ENCODE data around the gene CIRBP. TPM values are rescaled to one million over a fixed set of nuclear protein-coding genes. Genes with fewer than 3 reads are reported as not detected.
"Not testable (repeated sequence)": the region's sequence is repeated elsewhere in the genome, so short reads cannot be mapped to it uniquely, and the experiment has no call there.

CIRBP gene
- total and polyA plus RNA-seq, 2 donors (not counting 1 experiment from before 2014, with no cell fraction given): 104 to 298 TPM

DNA sequence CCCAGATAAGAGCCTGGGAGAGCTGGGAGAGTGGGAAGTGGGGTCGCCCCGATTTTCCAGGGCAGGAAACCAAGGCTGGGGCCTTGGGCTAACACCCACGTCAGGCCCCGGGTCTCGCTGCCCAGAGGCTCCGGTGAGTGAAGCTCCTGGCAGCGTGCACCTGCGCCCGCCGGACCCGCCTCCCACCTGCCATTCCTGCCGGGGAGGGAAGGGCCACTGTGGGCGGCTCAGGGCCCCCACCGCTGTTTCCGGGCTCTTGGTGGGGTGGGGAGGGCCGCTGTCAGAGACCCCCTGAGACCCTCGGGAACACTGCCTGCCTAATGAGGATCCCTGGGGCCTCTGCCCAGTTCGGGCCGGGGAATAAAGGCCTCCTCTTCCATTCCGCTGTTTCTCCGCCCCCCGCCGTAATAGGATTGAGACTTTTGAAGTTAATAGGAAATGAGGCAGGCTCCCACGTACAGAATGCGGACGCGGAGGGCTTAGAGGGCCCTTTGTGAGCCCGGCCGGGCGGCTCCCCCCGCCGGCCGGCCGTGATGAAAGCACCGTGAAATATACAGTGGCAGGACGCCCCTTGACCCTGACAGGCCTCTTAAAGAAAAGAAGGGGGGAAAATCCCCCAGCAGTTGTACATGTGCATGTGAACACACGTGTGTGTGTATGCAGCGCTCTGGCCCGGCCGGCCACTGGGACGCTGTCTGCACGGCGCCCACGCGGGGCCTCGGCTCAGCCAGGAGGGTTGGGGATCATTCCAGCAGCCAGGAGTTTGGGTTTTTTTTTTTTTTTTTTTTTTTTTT, 49.7 kb downstream of the CIRBP start:
- TF ChIP-seq EZH2 (IDR thresholded peaks at IDR 0.05; ENCODE audit: low read length, missing control alignments): no peak
- no peak for TF ChIP-seq CTCF (conservative IDR thresholded peaks at IDR 0.05 in 1 of 2, IDR thresholded peaks at IDR 0.05 in 1 of 2; ENCODE audit: low read depth in 1 of 2, low read length in 2 of 2)
- H2AFZ ChIP-seq (ENCODE audit: low read length): no peak overlapping the region
- H3K27me3 ChIP-seq (ENCODE audit: control insufficient read depth, insufficient read depth, low read length): peaks cover 19% of the 10 kb centered on the region
- no peak overlapping the region for H3K9ac ChIP-seq (ENCODE audit: insufficient read depth, low read length)
- no peaks in the 10 kb centered on the region for H3K79me2 ChIP-seq (ENCODE audit: control insufficient read depth, insufficient read depth, low read length)
- no peaks in the 10 kb centered on the region for H3K4me1 ChIP-seq (ENCODE audit: control insufficient read depth, extremely low read depth, insufficient read depth, low read length)
- DNase-seq (ENCODE audit: low read depth in 2 of 2): peak in 1 of 2 donors; percentile 7
- no peak overlapping the region for H3K4me3 ChIP-seq (replicated peaks in 1 of 4; ENCODE audit: control extremely low read depth in 1 of 4, insufficient read depth in 1 of 4, low read depth in 3 of 4, low read length in 4 of 4)
- no peaks in the 10 kb centered on the region for H3K36me3 ChIP-seq (ENCODE audit: control insufficient read depth, insufficient read depth, low read length)
- no peak overlapping the region for H3K4me2 ChIP-seq (ENCODE audit: extremely low read depth, insufficient read depth, low read length)
- no peak overlapping the region for H3K27ac ChIP-seq (ENCODE audit: insufficient read depth, low read length)
- H4K20me1 ChIP-seq (ENCODE audit: control insufficient read depth, extremely low read depth, insufficient read depth, low read length): no peaks in the 10 kb centered on the region
- no peaks in the 10 kb centered on the region for H3K9me3 ChIP-seq (ENCODE audit: control insufficient read depth, insufficient read depth, low read depth, low read length)

GRCh38 chr19:1320282-1320650, 51.1 kb downstream of the CIRBP start:
- H3K4me2 ChIP-seq (ENCODE audit: extremely low read depth, insufficient read depth, low read length); H3K4me1 ChIP-seq (ENCODE audit: control insufficient read depth, extremely low read depth, insufficient read depth, low read length); H2AFZ ChIP-seq (ENCODE audit: low read length); H3K36me3 ChIP-seq (ENCODE audit: control insufficient read depth, insufficient read depth, low read length); H3K79me2 ChIP-seq (ENCODE audit: control insufficient read depth, insufficient read depth, low read length); DNase-seq (ENCODE audit: low read depth in 2 of 2); H3K27ac ChIP-seq (ENCODE audit: insufficient read depth, low read length); H3K4me3 ChIP-seq (replicated peaks in 1 of 4; ENCODE audit: control extremely low read depth in 1 of 4, insufficient read depth in 1 of 4, low read depth in 3 of 4, low read length in 4 of 4); H3K9me3 ChIP-seq (ENCODE audit: control insufficient read depth, insufficient read depth, low read depth, low read length); H3K9ac ChIP-seq (ENCODE audit: insufficient read depth, low read length); H4K20me1 ChIP-seq (ENCODE audit: control insufficient read depth, extremely low read depth, insufficient read depth, low read length): not testable (repeated sequence)
- H3K27me3 ChIP-seq (ENCODE audit: control insufficient read depth, insufficient read depth, low read length): peaks cover 18% of the 10 kb centered on the region

DNA sequence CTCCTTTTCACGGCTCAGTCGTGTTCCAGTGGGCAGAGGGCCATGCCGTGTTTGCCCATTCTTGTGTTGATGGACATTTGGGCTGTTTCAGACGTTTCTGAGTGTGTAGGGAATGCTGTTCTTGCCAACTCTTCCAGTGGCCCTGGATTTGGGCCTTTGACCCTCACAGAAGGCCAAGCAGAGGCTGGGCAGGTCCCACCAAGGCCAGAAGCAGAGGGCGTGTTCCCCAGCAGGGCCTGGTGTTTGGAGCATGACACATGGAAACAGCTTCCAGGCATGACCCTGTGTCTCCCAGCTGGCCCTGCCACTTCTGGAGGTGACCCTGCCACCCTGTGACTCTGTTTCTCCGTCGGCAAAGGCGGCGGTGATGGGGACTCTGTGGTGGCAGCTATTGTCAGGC, 52.4 kb downstream of the CIRBP start:
- Histone ChIP-seq H3K4me3 (replicated peaks in 1 of 4; ENCODE audit: control extremely low read depth in 1 of 4, insufficient read depth in 1 of 4, low read depth in 3 of 4, low read length in 4 of 4) (no peak overlapping the region), H3K9ac (ENCODE audit: insufficient read depth, low read length) (no peak overlapping the region), H3K9me3 (ENCODE audit: control insufficient read depth, insufficient read depth, low read depth, low read length) (no peaks in the 10 kb centered on the region), H3K79me2 (ENCODE audit: control insufficient read depth, insufficient read depth, low read length) (no peaks in the 10 kb centered on the region), H3K36me3 (ENCODE audit: control insufficient read depth, insufficient read depth, low read length) (no peaks in the 10 kb centered on the region), H3K27ac (ENCODE audit: insufficient read depth, low read length) (no peak overlapping the region), H4K20me1 (ENCODE audit: control insufficient read depth, extremely low read depth, insufficient read depth, low read length) (no peaks in the 10 kb centered on the region), H3K4me1 (ENCODE audit: control insufficient read depth, extremely low read depth, insufficient read depth, low read length) (peaks cover 5% of the 10 kb centered on the region), H3K4me2 (ENCODE audit: extremely low read depth, insufficient read depth, low read length) (no peak overlapping the region), H2AFZ (ENCODE audit: low read length) (no peak overlapping the region), H3K27me3 (ENCODE audit: control insufficient read depth, insufficient read depth, low read length) (peaks cover 9% of the 10 kb centered on the region)
- DNase-seq (ENCODE audit: low read depth in 2 of 2): no peak
- TF ChIP-seq EZH2 (IDR thresholded peaks at IDR 0.05; ENCODE audit: low read length, missing control alignments) (no peak), CTCF (conservative IDR thresholded peaks at IDR 0.05 in 1 of 2, IDR thresholded peaks at IDR 0.05 in 1 of 2; ENCODE audit: low read depth in 1 of 2, low read length in 2 of 2) (no peak)
